HG02938 (cell line): Measurements from ENCODE around the gene SPATA31A1.
"Not testable (repeated sequence)": the region's sequence is repeated elsewhere in the genome, so short reads cannot be mapped to it uniquely, and the experiment has no call there.

ENCODE experiments used
- ATAC-seq: cut with Tn5 transposase; IDR thresholded peaks from one replicate; pipeline ENCODE4 v1.9.1; 2021; ENCODE audit warnings: mild to moderate bottlenecking, moderate library complexity; ENCODE audit not compliant: unreplicated experiment

The SPATA31A1 gene

DNA sequence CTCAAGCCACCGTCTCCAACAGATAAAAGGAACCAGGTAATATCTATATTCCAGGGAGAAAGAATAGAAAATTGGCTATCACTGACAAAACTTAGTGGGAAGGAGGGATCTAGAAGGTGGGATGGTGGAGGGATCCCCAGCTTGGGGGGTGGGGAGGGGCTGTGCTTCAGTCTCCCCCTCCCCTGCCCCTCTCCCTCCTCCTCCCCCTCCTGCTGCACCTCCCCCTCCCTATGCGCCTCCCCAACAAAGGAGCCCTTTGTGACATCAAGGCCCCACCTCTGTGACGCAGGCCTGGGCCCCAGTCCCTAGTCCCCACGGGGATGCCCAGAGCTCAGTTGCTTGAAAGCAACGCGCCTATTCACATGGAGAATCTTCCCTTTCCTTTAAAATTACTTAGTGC is at the start of gene SPATA31A1:
SPATA31A1 (plus strand) TSS at position 301 of the 400 bp plus-strand sequence; CDS start at position 363, 62 bp downstream.
- not testable (repeated sequence) for ATAC-seq

DNA sequence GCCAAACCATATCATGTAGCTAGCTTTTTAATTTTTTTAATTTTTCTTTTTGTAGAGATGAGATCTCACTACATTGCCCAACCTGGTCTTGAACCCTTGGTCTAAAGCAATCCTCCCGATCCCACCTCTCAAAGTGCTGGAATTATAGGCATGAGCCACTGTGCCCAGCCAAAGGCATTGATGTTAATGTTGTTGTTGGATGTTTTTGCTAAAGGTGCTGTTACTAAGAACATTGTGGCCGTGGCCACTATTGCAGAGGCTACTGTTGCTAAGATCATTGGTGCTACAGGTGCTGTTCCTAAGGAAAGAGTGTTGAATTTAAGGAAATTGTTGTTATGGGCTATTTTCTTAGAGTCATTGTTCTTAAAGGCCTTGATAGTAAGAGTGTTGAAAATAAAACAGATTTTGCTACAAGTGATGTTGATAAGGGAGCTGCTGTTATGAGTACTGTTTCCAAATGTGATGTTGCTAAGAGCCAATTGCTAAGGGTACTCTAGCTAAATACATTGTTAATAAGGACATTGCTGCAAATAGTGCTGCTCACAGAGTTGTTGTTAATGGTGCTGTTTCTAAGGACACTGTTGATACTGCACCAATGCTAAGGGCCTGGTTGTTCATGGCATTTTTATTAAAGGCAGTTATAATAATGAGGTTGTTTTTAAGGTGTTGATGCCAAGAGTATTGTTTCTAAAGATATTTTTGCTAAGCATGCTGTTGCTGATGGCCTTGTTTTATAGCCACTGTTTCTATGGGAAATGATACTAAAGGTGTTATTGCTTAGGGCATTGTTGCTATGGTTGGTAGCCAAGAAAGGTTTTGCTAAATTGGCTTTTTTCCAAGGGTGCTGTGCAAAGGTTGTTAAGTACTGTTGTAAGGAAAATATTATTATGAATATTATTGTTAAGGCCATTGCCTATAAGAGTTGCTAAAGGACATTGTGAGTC is 52.1 kb downstream of the SPATA31A1 start:
- ATAC-seq, result not testable (repeated sequence)

DNA sequence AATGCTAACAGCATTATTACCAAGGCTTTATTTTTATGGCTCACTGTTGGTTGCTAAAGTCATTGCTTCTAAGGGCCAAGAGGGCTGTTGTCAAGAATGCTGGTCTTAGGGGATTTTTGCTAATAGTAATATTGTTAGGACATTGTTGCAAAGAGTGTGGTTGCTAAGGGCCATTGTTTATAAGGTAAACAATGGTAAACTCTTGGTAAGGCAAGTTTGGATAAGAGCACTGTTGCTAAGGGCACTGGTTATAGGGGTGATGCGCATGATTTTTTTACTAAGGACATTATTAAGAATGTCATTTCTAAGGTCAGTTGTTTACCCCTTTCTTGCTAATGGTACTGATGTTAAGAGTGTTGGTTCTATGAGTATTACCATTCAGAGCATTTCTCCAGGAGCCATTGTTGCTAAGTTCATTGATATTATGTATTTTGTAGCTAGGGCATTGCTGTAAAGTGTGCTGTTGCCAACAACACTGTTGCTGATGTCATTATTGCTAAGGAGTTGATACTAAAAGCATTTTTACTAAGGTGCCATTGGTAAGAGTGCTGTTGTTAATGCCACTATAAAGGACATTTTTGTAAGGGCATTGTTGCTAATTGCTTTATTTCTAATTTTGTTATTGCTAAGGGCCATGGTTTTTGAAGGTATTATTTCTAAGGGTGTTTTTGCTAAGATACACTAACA is 55.9 kb downstream of the SPATA31A1 start:
- not testable (repeated sequence) for ATAC-seq
